Measurements from ENCODE around the gene NCOA3.
A peak's percentile ranks its signal among the peaks of the same experiment; 100 is the strongest.

NCOA3 gene

DNA sequence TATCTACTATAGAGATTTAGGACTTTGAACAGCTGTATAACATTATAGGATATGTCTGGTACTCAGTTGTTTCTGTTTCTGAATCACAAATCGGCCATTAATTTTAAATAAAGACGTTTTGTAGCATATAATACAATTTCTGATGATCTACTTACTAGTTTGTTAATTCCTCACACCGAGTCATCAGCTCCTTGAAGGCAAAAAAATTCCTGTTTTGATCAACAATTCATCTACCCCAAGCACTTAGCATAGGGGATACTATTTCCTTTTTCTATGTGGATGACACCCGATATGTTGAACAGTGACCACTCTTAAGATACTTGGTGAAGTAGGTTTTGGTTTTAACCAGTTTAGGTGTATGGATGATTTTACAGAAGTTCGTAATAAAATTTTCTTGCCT, 107.3 kb downstream of the NCOA3 start:
- H3K27me3 ChIP-seq (replicated peaks; ENCODE audit: control insufficient read depth, insufficient read depth, low read length): no peaks in the 10 kb centered on the region
- DNase-seq (ENCODE audit: low read depth): no peak
- H3K9me3 ChIP-seq (ENCODE audit: control insufficient read depth, low read length): no peaks in the 10 kb centered on the region

GRCh38 chr20:47610247-47610944, 108.7 kb downstream of the NCOA3 start:
- H3K4me3 ChIP-seq (ENCODE audit: low read length): no peak overlapping the region
- peak; percentile 79 for DNase-seq (ENCODE audit: low read depth)
- H3K9ac ChIP-seq (ENCODE audit: low read length): no peak overlapping the region
- H3K4me1 ChIP-seq (ENCODE audit: control insufficient read depth, insufficient read depth, low read length): peaks cover 24% of the 10 kb centered on the region
- H3K9me3 ChIP-seq (ENCODE audit: control insufficient read depth, low read length): no peaks in the 10 kb centered on the region
- H3K36me3 ChIP-seq (ENCODE audit: control insufficient read depth, insufficient read depth, low read length, severe bottlenecking): no peaks in the 10 kb centered on the region
- no peaks in the 10 kb centered on the region for H3K27me3 ChIP-seq (replicated peaks; ENCODE audit: control insufficient read depth, insufficient read depth, low read length)

More for the DNA sequence above, 107.3 kb downstream of the NCOA3 start:
- Histone ChIP-seq H3K9ac (ENCODE audit: low read length) (no peak overlapping the region), H3K4me1 (ENCODE audit: control insufficient read depth, insufficient read depth, low read length) (peaks cover 24% of the 10 kb centered on the region), H3K4me3 (ENCODE audit: low read length) (no peak overlapping the region), H3K36me3 (ENCODE audit: control insufficient read depth, insufficient read depth, low read length, severe bottlenecking) (no peaks in the 10 kb centered on the region)

- DNase-seq (ENCODE audit: low read depth): no peak
- H3K9ac ChIP-seq (ENCODE audit: low read length): no peak overlapping the region
- no peaks in the 10 kb centered on the region for H3K36me3 ChIP-seq (ENCODE audit: control insufficient read depth, insufficient read depth, low read length, severe bottlenecking)
- no peaks in the 10 kb centered on the region for H3K9me3 ChIP-seq (ENCODE audit: control insufficient read depth, low read length)
- H3K4me3 ChIP-seq (ENCODE audit: low read length): no peak overlapping the region
- no peaks in the 10 kb centered on the region for H3K27me3 ChIP-seq (replicated peaks; ENCODE audit: control insufficient read depth, insufficient read depth, low read length)
- H3K4me1 ChIP-seq (ENCODE audit: control insufficient read depth, insufficient read depth, low read length): peaks cover 24% of the 10 kb centered on the region
Measured at GRCh38 chr20:47610945-47611250, 109.2 kb downstream of the NCOA3 start.

GRCh38 chr20:47611785-47612184, 110.1 kb downstream of the NCOA3 start:
- Histone ChIP-seq H3K4me3 (ENCODE audit: low read length) (no peak overlapping the region), H3K4me1 (ENCODE audit: control insufficient read depth, insufficient read depth, low read length) (peaks cover 23% of the 10 kb centered on the region), H3K27me3 (replicated peaks; ENCODE audit: control insufficient read depth, insufficient read depth, low read length) (no peaks in the 10 kb centered on the region), H3K36me3 (ENCODE audit: control insufficient read depth, insufficient read depth, low read length, severe bottlenecking) (no peaks in the 10 kb centered on the region), H3K9ac (ENCODE audit: low read length) (no peak overlapping the region), H3K9me3 (ENCODE audit: control insufficient read depth, low read length) (no peaks in the 10 kb centered on the region)
- no peak for DNase-seq (ENCODE audit: low read depth)

DNA sequence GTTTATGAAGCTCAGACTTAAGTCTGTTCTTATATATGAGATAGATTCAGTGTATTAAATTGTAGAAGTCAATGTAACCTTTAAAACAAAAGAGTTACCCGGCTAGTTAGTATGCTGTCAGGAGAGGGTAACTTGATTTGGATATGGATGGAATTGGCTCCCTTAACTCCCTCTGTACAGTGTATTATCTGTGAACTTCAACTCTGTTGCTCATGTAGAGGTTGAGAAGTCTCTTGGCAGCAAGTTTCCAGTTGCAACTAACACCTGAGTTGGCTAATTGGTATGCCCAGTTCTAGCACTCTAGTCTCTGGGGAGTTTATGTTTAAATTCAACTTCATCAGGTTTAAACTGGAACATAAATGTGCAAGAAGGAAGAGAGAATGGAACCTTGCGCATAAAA, 111.0 kb downstream of the NCOA3 start:
- H3K36me3 ChIP-seq (ENCODE audit: control insufficient read depth, insufficient read depth, low read length, severe bottlenecking): no peaks in the 10 kb centered on the region
- H3K9me3 ChIP-seq (ENCODE audit: control insufficient read depth, low read length): no peaks in the 10 kb centered on the region
- H3K4me1 ChIP-seq (ENCODE audit: control insufficient read depth, insufficient read depth, low read length): peaks cover 14% of the 10 kb centered on the region
- H3K4me3 ChIP-seq (ENCODE audit: low read length): no peak overlapping the region
- DNase-seq (ENCODE audit: low read depth): no peak
- H3K27me3 ChIP-seq (replicated peaks; ENCODE audit: control insufficient read depth, insufficient read depth, low read length): no peaks in the 10 kb centered on the region
- H3K9ac ChIP-seq (ENCODE audit: low read length): no peak overlapping the region

DNA sequence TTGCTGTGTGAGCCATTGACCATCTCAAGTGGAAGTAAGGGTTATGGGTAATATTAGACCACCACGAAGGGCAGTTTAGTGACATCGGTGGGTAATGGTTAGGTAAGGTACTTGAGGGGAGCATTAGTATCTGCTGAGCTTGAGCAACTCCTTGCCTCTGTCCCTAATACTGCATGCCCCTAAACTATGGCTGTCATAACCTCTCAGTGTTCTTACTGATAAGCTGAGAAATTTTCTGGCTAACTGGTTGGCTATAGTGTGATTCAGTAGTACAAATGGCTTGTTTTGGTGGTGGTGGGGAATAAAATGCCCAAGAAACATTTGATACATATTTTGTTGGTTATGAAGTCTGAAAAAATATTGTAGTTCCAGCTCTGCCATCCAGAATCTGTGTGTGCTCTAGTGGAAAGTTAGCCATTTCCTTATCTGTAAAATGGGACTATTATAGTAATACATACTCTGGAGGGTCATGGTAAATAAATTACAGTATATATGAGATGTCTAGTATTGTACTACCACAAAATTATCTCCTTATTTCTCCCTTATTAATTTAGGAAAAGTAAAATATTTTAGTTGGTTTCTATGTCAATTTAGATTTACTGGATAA, 113.1 kb downstream of the NCOA3 start:
- Histone ChIP-seq H3K4me1 (ENCODE audit: control insufficient read depth, insufficient read depth, low read length) (peaks cover 11% of the 10 kb centered on the region), H3K36me3 (ENCODE audit: control insufficient read depth, insufficient read depth, low read length, severe bottlenecking) (no peaks in the 10 kb centered on the region), H3K4me3 (ENCODE audit: low read length) (no peak overlapping the region), H3K9me3 (ENCODE audit: control insufficient read depth, low read length) (no peaks in the 10 kb centered on the region), H3K27me3 (replicated peaks; ENCODE audit: control insufficient read depth, insufficient read depth, low read length) (no peaks in the 10 kb centered on the region), H3K9ac (ENCODE audit: low read length) (no peak overlapping the region)
- no peak for DNase-seq (ENCODE audit: low read depth)

DNA sequence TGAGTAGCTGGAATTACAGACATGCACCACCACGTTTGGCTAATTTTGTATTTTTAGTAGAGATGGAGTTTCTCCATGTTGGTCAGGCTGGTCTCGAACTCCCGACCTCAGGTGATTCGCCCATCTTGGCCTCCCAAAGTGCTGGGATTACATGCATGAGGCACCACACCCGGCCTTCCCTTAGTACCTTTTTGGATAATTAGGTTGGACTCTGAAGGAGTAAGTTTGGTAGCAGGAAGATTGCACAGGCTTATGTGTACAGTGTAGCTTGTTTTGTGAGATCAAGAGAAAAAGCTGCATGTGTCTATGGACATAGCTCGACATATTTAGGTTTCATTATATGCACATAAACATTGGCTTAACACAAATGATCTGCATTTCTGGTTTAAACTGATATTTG, 116.8 kb downstream of the NCOA3 start:
- H3K4me1 ChIP-seq (ENCODE audit: control insufficient read depth, insufficient read depth, low read length): no peaks in the 10 kb centered on the region
- no peaks in the 10 kb centered on the region for H3K27me3 ChIP-seq (replicated peaks; ENCODE audit: control insufficient read depth, insufficient read depth, low read length)
- H3K9ac ChIP-seq (ENCODE audit: low read length): no peak overlapping the region
- no peak for DNase-seq (ENCODE audit: low read depth)
- no peaks in the 10 kb centered on the region for H3K9me3 ChIP-seq (ENCODE audit: control insufficient read depth, low read length)
- H3K36me3 ChIP-seq (ENCODE audit: control insufficient read depth, insufficient read depth, low read length, severe bottlenecking): peaks cover 12% of the 10 kb centered on the region
- no peak overlapping the region for H3K4me3 ChIP-seq (ENCODE audit: low read length)

GRCh38 chr20:47620808-47621805, 119.4 kb downstream of the NCOA3 start:
- peak; percentile 91 for DNase-seq (ENCODE audit: low read depth)
- Histone ChIP-seq H3K27me3 (replicated peaks; ENCODE audit: control insufficient read depth, insufficient read depth, low read length) (no peaks in the 10 kb centered on the region), H3K4me3 (ENCODE audit: low read length) (no peak overlapping the region)

DNA sequence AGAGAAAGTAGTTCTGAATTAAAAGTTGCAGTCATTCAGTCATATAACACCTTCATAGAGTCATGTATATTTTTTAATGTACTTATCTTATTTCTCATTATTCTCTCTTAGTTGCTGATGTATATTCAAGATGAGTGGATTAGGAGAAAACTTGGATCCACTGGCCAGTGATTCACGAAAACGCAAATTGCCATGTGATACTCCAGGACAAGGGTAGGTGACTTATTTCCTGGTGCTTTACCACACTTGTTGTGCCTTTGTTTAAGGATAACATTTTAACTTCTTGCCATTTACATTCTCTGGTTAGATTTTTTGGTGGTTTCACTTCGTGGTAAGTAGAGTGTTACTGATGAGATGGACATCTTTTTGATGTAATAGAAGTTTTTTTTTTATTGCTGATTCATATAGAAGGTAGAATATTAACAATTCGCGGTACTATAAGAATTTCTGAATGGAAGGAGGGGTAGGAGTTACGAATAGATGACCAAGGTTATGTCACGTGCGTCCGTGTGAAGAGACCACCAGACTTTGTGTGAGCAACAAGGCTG, 120.5 kb downstream of the NCOA3 start:
- H3K36me3 ChIP-seq (ENCODE audit: control insufficient read depth, insufficient read depth, low read length, severe bottlenecking): peaks cover 29% of the 10 kb centered on the region
- DNase-seq (ENCODE audit: low read depth): no peak
- no peak overlapping the region for H3K4me3 ChIP-seq (ENCODE audit: low read length)
- H3K9ac ChIP-seq (ENCODE audit: low read length): no peak overlapping the region
- H3K4me1 ChIP-seq (ENCODE audit: control insufficient read depth, insufficient read depth, low read length): no peaks in the 10 kb centered on the region
- H3K9me3 ChIP-seq (ENCODE audit: control insufficient read depth, low read length): no peaks in the 10 kb centered on the region
- H3K27me3 ChIP-seq (replicated peaks; ENCODE audit: control insufficient read depth, insufficient read depth, low read length): no peaks in the 10 kb centered on the region

More at GRCh38 chr20:47620808-47621805, 119.4 kb downstream of the NCOA3 start:
- Histone ChIP-seq H3K36me3 (ENCODE audit: control insufficient read depth, insufficient read depth, low read length, severe bottlenecking) (peaks cover 22% of the 10 kb centered on the region), H3K4me1 (ENCODE audit: control insufficient read depth, insufficient read depth, low read length) (no peaks in the 10 kb centered on the region), H3K9ac (ENCODE audit: low read length) (no peak overlapping the region), H3K9me3 (ENCODE audit: control insufficient read depth, low read length) (no peaks in the 10 kb centered on the region)

- no peak overlapping the region for H3K4me3 ChIP-seq (ENCODE audit: low read length)
- peaks cover 37% of the 10 kb centered on the region for H3K36me3 ChIP-seq (ENCODE audit: control insufficient read depth, insufficient read depth, low read length, severe bottlenecking)
- DNase-seq (ENCODE audit: low read depth): peak; percentile 9
- no peak overlapping the region for H3K9ac ChIP-seq (ENCODE audit: low read length)
- no peaks in the 10 kb centered on the region for H3K27me3 ChIP-seq (replicated peaks; ENCODE audit: control insufficient read depth, insufficient read depth, low read length)
- H3K9me3 ChIP-seq (ENCODE audit: control insufficient read depth, low read length): no peaks in the 10 kb centered on the region
- H3K4me1 ChIP-seq (ENCODE audit: control insufficient read depth, insufficient read depth, low read length): no peaks in the 10 kb centered on the region
Measured at GRCh38 chr20:47623206-47623605, 121.5 kb downstream of the NCOA3 start.

- H3K4me1 ChIP-seq (ENCODE audit: control insufficient read depth, insufficient read depth, low read length): no peaks in the 10 kb centered on the region
- H3K9me3 ChIP-seq (ENCODE audit: control insufficient read depth, low read length): no peaks in the 10 kb centered on the region
- no peak overlapping the region for H3K4me3 ChIP-seq (ENCODE audit: low read length)
- peaks cover 66% of the 10 kb centered on the region for H3K36me3 ChIP-seq (ENCODE audit: control insufficient read depth, insufficient read depth, low read length, severe bottlenecking)
- H3K27me3 ChIP-seq (replicated peaks; ENCODE audit: control insufficient read depth, insufficient read depth, low read length): no peaks in the 10 kb centered on the region
- H3K9ac ChIP-seq (ENCODE audit: low read length): no peak overlapping the region
- no peak for DNase-seq (ENCODE audit: low read depth)
Measured at GRCh38 chr20:47627540-47627939, 125.9 kb downstream of the NCOA3 start.

All from adipocyte (in vitro differentiated cells).